H1 (cell line): Measurements from ENCODE around the gene UQCC3. TPM values are rescaled to one million over a fixed set of nuclear protein-coding genes. Genes with fewer than 3 reads are reported as not detected.

Experiments used
- BRCA1 ChIP-seq: IDR thresholded peaks from 2 replicates; pipeline ENCODE4 v1.6.1; 2012; ENCODE audit warnings: low read depth, low read length, improper control_type of control experiment
- CHD7 ChIP-seq: fragments of 300-600 bp; sonication (generic); IDR thresholded peaks from 2 replicates; pipeline ENCODE4 v1.7.1; 2012; ENCODE audit warnings: low read length, moderate library complexity, mild to moderate bottlenecking, inconsistent platforms; ENCODE audit not compliant: insufficient replicate concordance
- RBBP5 ChIP-seq: IDR thresholded peaks from 2 replicates; pipeline ENCODE4 v1.7.1; 2012; ENCODE audit warnings: low read depth, mild to moderate bottlenecking, inconsistent platforms, low read length, moderate library complexity, borderline replicate concordance
- polyA plus RNA-seq, 7 experiments: library from polyadenylated mRNA; depleted of rRNA in 3 of 7; stranded (reverse) in 5 of 7; unstranded in 2 of 7; fragments of >200 nt in 5 of 7; fragments of 200-250 nt in 2 of 7; gene quantifications; 1 replicate in 5 of 7; 2 replicates in 1 of 7; 4 replicates in 1 of 7; pipeline versions ENCODE4 v1.2.1 to v1.2.3, GENCODE V29; 2011 to 2013; ENCODE audit warnings: missing spikeins in 2 of 7, mixed read lengths in 2 of 7
- total RNA-seq: library from RNA; stranded (reverse); fragmentation: NEBNext Ultra II Directional; extraction: Animal tissue kit (Norgen Biotek cat#: 25700); gene quantifications from 2 replicates; pipeline ENCODE4 v1.2.1, GENCODE V29; 2021
- TF ChIP-seq, protein P1 (sequence below): IDR thresholded peaks from 2 replicates; pipeline ENCODE4 v1.6.1; 2011; ENCODE audit warnings: low read depth, mild to moderate bottlenecking, low read length; ENCODE audit not compliant: insufficient read depth

Gene UQCC3
- total and polyA plus RNA-seq, 2 of the 8 experiments (the other 6 are each of a cell fraction or from before 2014, with no cell fraction given), result 14.2 to 15.7 TPM

DNA sequence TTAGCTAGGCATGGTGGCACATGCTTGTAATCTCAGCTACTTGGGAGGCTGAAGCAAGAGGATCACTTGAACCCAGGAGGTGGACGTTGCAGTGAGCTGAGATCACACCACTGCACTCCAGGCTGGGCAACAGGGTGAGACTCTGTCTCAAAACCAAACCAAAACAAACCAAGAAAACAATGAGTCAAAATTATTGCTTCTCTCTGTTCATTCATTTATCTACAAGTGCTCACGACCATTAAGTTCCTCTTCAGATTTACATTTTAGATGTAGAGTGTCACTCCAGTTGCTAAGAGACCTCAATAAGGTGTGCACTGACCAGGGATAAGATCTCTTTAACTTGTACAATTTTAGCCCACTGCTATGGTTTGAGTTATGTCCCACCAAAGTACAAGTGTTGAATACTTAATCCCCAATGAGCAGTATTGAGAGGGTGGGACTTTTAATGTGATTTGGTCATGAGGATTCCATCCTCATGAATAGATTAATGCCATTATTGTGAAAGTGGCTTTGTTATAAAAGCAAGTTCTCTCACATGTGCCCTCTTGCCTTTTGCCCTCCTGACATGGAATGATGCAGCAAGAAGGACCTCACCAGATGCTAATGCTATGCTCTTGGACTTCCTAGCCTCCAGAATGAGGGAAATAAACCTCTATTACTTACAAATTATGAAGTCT lies 48.0 kb downstream of the UQCC3 start (continued):
- TF ChIP-seq CHD7 (no peak), RBBP5 (no peak), BRCA1 (no peak)
- TF ChIP-seq, protein P1, sequence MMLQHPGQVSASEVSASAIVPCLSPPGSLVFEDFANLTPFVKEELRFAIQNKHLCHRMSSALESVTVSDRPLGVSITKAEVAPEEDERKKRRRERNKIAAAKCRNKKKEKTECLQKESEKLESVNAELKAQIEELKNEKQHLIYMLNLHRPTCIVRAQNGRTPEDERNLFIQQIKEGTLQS, result no peak
